Measurements from ENCODE around the gene MAP3K6. TPM values are rescaled to one million over a fixed set of nuclear protein-coding genes. Genes with fewer than 3 reads are reported as not detected.

The MAP3K6 gene
- polyA plus RNA-seq, 1 donor from 2014 or later, result 4.4 TPM

- TF ChIP-seq RAD21 (conservative IDR thresholded peaks at IDR 0.05) (no peak), EP300 (conservative IDR thresholded peaks at IDR 0.05; ENCODE audit: poor library complexity, severe bottlenecking) (no peak), SMC3 (conservative IDR thresholded peaks at IDR 0.05; ENCODE audit: poor library complexity) (no peak), CTCF (IDR thresholded peaks at IDR 0.05; ENCODE audit: poor library complexity, severe bottlenecking) (no peak), EZH2 (IDR thresholded peaks at IDR 0.05; ENCODE audit: borderline replicate concordance, insufficient read depth, low read length, poor library complexity, severe bottlenecking) (no peak), TAF1 (IDR thresholded peaks at IDR 0.05; ENCODE audit: low read depth) (no peak), MXI1 (conservative IDR thresholded peaks at IDR 0.05; ENCODE audit: poor library complexity, severe bottlenecking) (no peak), REST (IDR thresholded peaks at IDR 0.05; ENCODE audit: borderline replicate concordance) (no peak), POLR2AphosphoS5 (IDR thresholded peaks at IDR 0.05) (no peak)
- Histone ChIP-seq H3K9me3 (ENCODE audit: low read length) (no peaks in the 10 kb centered on the region), H3K9ac (ENCODE audit: low read length) (no peak overlapping the region), H3K36me3 (ENCODE audit: insufficient read depth, low read length) (no peaks in the 10 kb centered on the region), H3K4me3 (ENCODE audit: low read length) (no peak overlapping the region), H3F3A (ENCODE audit: insufficient read depth, low read length, poor library complexity, severe bottlenecking) (no peaks in the 10 kb centered on the region), H3K27ac (ENCODE audit: low read length) (no peak overlapping the region), H4K20me1 (ENCODE audit: insufficient read depth) (no peaks in the 10 kb centered on the region), H3K79me2 (replicated peaks; ENCODE audit: insufficient read depth, low read length) (no peaks in the 10 kb centered on the region), H2AFZ (ENCODE audit: low read depth, low read length) (no peak overlapping the region), H3K9me2 (ENCODE audit: insufficient read depth, low read length) (no peaks in the 10 kb centered on the region), H3K27me3 (ENCODE audit: insufficient read depth, low read depth, low read length) (peaks cover 10% of the 10 kb centered on the region), H3K4me2 (ENCODE audit: low read length) (no peak overlapping the region)
These were observed 16.9 kb upstream of the MAP3K6 start for GRCh38 chr1:27383661-27384060.

- Histone ChIP-seq H3K4me3 (ENCODE audit: low read length) (no peak within 1 kb of the TSS), H3K27me3 (ENCODE audit: insufficient read depth, low read depth, low read length) (peaks cover 10% of the 10 kb centered on the region), H3K79me2 (replicated peaks; ENCODE audit: insufficient read depth, low read length) (no peaks in the 10 kb centered on the region), H3K9me2 (ENCODE audit: insufficient read depth, low read length) (no peaks in the 10 kb centered on the region), H3K9me3 (ENCODE audit: low read length) (no peaks in the 10 kb centered on the region), H3K4me2 (ENCODE audit: low read length) (no peak within 1 kb of the TSS), H2AFZ (ENCODE audit: low read depth, low read length) (no peak within 1 kb of the TSS), H3K36me3 (ENCODE audit: insufficient read depth, low read length) (no peaks in the 10 kb centered on the region), H3K27ac (ENCODE audit: low read length) (no peak within 1 kb of the TSS), H3K9ac (ENCODE audit: low read length) (no peak within 1 kb of the TSS), H3F3A (ENCODE audit: insufficient read depth, low read length, poor library complexity, severe bottlenecking) (no peaks in the 10 kb centered on the region), H4K20me1 (ENCODE audit: insufficient read depth) (no peaks in the 10 kb centered on the region)
- no peak for TF ChIP-seq POLR2AphosphoS5 (IDR thresholded peaks at IDR 0.05)
- no peak for TF ChIP-seq RAD21 (conservative IDR thresholded peaks at IDR 0.05)
- no peak for TF ChIP-seq REST (IDR thresholded peaks at IDR 0.05; ENCODE audit: borderline replicate concordance)
- no peak for TF ChIP-seq MXI1 (conservative IDR thresholded peaks at IDR 0.05; ENCODE audit: poor library complexity, severe bottlenecking)
- no peak for TF ChIP-seq EZH2 (IDR thresholded peaks at IDR 0.05; ENCODE audit: borderline replicate concordance, insufficient read depth, low read length, poor library complexity, severe bottlenecking)
- TF ChIP-seq TAF1 (IDR thresholded peaks at IDR 0.05; ENCODE audit: low read depth), result no peak
- no peak for TF ChIP-seq EP300 (conservative IDR thresholded peaks at IDR 0.05; ENCODE audit: poor library complexity, severe bottlenecking)
- TF ChIP-seq CTCF (IDR thresholded peaks at IDR 0.05; ENCODE audit: poor library complexity, severe bottlenecking), result no peak
- no peak for TF ChIP-seq SMC3 (conservative IDR thresholded peaks at IDR 0.05; ENCODE audit: poor library complexity)
These were observed 16.4 kb upstream of the MAP3K6 start, which contains the start of gene CD164L2 for GRCh38 chr1:27383039-27383605. TSS of gene CD164L2 (minus strand) at chr1:27383333. CDS start at chr1:27383239, 94 bp downstream.

All from neural cell (in vitro differentiated cells).